HG03066 (cell line): Measurements from ENCODE around the gene PTPRN.
"Not testable (repeated sequence)": the region's sequence is repeated elsewhere in the genome, so short reads cannot be mapped to it uniquely, and the experiment has no call there.

Experiments
- ATAC-seq: cut with Tn5 transposase; IDR thresholded peaks from one replicate; pipeline ENCODE4 v1.9.1; 2021; ENCODE audit warnings: low read depth; ENCODE audit not compliant: unreplicated experiment

The PTPRN gene

GRCh38 chr2:219309278-219309677, at the start of gene PTPRN:
PTPRN (minus strand) TSS chr2:219309401; CDS start chr2:219309332, 69 bp downstream.
- no peak for ATAC-seq

GRCh38 chr2:219358170-219359075, 49.2 kb upstream of the PTPRN start:
- ATAC-seq = no peak

GRCh38 chr2:219356834-219357233, 47.6 kb upstream of the PTPRN start:
- no peak for ATAC-seq

GRCh38 chr2:219354582-219354981, 45.4 kb upstream of the PTPRN start:
- no peak for ATAC-seq

GRCh38 chr2:219353129-219353528, 43.9 kb upstream of the PTPRN start:
- no peak for ATAC-seq

- ATAC-seq = peak; percentile 58
Measured at GRCh38 chr2:219352448-219353023, 43.3 kb upstream of the PTPRN start.

GRCh38 chr2:219350710-219351221, 41.6 kb upstream of the PTPRN start:
- no peak for ATAC-seq

- no peak for ATAC-seq
Measured at GRCh38 chr2:219350215-219350614, 41.0 kb upstream of the PTPRN start.

- ATAC-seq = no peak
Measured at GRCh38 chr2:219344751-219345430, 35.7 kb upstream of the PTPRN start.

- ATAC-seq = no peak
Measured at GRCh38 chr2:219335373-219335786, 26.2 kb upstream of the PTPRN start.

- ATAC-seq = no peak
Measured at GRCh38 chr2:219334076-219334475, 24.9 kb upstream of the PTPRN start.

GRCh38 chr2:219332542-219332941, 23.3 kb upstream of the PTPRN start, which contains the start of gene RESP18:
RESP18 (minus strand) TSS chr2:219332744.
- no peak for ATAC-seq

- ATAC-seq = no peak
Measured at GRCh38 chr2:219331560-219332213, 22.5 kb upstream of the PTPRN start.

GRCh38 chr2:219327719-219328118, 18.5 kb upstream of the PTPRN start:
- no peak for ATAC-seq

- ATAC-seq = no peak
Measured at GRCh38 chr2:219325657-219326315, 16.6 kb upstream of the PTPRN start.

- ATAC-seq = no peak
Measured at GRCh38 chr2:219325136-219325535, 15.9 kb upstream of the PTPRN start.

- no peak for ATAC-seq
Measured at GRCh38 chr2:219323434-219323833, 14.2 kb upstream of the PTPRN start.

- no peak for ATAC-seq
Measured at GRCh38 chr2:219314804-219315468, 5.7 kb upstream of the PTPRN start.

- not testable (repeated sequence) for ATAC-seq
Measured at GRCh38 chr2:219312683-219313263, 3.6 kb upstream of the PTPRN start.
